ENCODE data around the gene CORO2A. TPM values are rescaled to one million over a fixed set of nuclear protein-coding genes. Genes with fewer than 3 reads are reported as not detected.

Gene CORO2A
- total RNA-seq, 2 donors from 2014 or later: 31.2 to 45.3 TPM

- Histone ChIP-seq H3K4me3 (no peak overlapping the region), H3K27ac (peak overlapping the region; percentile 86 to 97), H3K27me3 (replicated peaks; ENCODE audit: insufficient read depth) (no peaks in the 10 kb centered on the region), H3K4me1 (replicated peaks) (peaks cover 14% of the 10 kb centered on the region), H3K9me3 (no peaks in the 10 kb centered on the region), H3K36me3 (peaks cover 0 to 8% of the 10 kb centered on the region in 2 donors)
- intact Hi-C loops (cut with DNase I): loop anchor here (2.0 to 10.0 kb wide), 2 partner anchors 120 to 188 kb away; partner anchors contain the start of gene CORO2A
- TF ChIP-seq POLR2AphosphoS5 (IDR thresholded peaks at IDR 0.05): peak; percentile 48
- no peak for TF ChIP-seq POLR2A (IDR thresholded peaks at IDR 0.05)
- peak; percentile 93 to 97 (median 96) for TF ChIP-seq CTCF (IDR thresholded peaks at IDR 0.05)
- 21% methylated on average over 13 of the region's 13 CpGs for WGBS
- peak; percentile 68 for DNase-seq (ENCODE audit: low spot score)
Observed at GRCh38 chr9:98074115-98074990, 118.1 kb downstream of the CORO2A start.

- Histone ChIP-seq H3K4me3 (no peak overlapping the region), H3K9me3 (no peaks in the 10 kb centered on the region), H3K27me3 (replicated peaks; ENCODE audit: insufficient read depth) (no peaks in the 10 kb centered on the region), H3K36me3 (no peaks in the 10 kb centered on the region), H3K27ac (peak overlapping the region; percentile 86 to 97), H3K4me1 (replicated peaks) (peaks cover 13% of the 10 kb centered on the region)
- TF ChIP-seq POLR2A (IDR thresholded peaks at IDR 0.05) (no peak), CTCF (IDR thresholded peaks at IDR 0.05) (no peak), POLR2AphosphoS5 (IDR thresholded peaks at IDR 0.05) (no peak)
- intact Hi-C loops (cut with DNase I): loop anchor here (10.0 kb wide), 1 partner anchor 123 kb away; the partner anchor contains the start of gene CORO2A
- DNase-seq (ENCODE audit: low spot score): no peak
- 88% methylated on average over 9 of the region's 9 CpGs for WGBS
Observed at GRCh38 chr9:98071737-98072136, 120.7 kb downstream of the CORO2A start.

Small RNAs within 50 kb of the gene (microRNA-seq; reads per million reads assigned to microRNA genes)
- gene MIR6854: not detected

Small RNAs within 50 kb of the gene (small RNA-seq; reads per million reads assigned to genes)
- gene MIR6854 (0 to 0.10 reads per million in 2 donors), gene RF00017 (0 reads per million in 2 donors)

Other genes with a start within 250 kb of the CORO2A start
- 10 to 100 TPM; 22.5 to 25.1 TPM for gene ANP32B, start 209.3 kb downstream of the CORO2A start, total RNA-seq
- gene NANS, start 135.9 kb downstream of the CORO2A start, total RNA-seq: 100 to 1,000 TPM; 160 to 318 TPM
- 10 to 100 TPM; 23.4 to 24.3 TPM for gene TRIM14, start 73.4 kb downstream of the CORO2A start, total RNA-seq
- 10 to 100 TPM; 18.4 to 18.8 TPM for gene TBC1D2, start 63.0 kb upstream of the CORO2A start, total RNA-seq

Measured in prostate gland (tissue), 2 donors.